ENCODE results near the gene GLIS2.

GRCh38 chr16:4288148-4288921, 27.5 kb upstream of the GLIS2 start:
- TF ChIP-seq POLR2AphosphoS5 (IDR thresholded peaks at IDR 0.05; ENCODE audit: borderline replicate concordance, low read depth, low read length) (no peak), EZH2 (IDR thresholded peaks at IDR 0.05) (no peak)
